ENCODE measurements around the gene SLC19A1.

SLC19A1 gene

GRCh38 chr21:45580181-45580575 is 37.9 kb upstream of the SLC19A1 start:
- DNase-seq (ENCODE audit: low spot score in 2 of 2) (no peak), ATAC-seq (no peak)
- no peak overlapping the region for H3K27ac Mint-ChIP-seq
- no peaks in the 10 kb centered on the region for H3K36me3 Mint-ChIP-seq
- H3K9me3 Mint-ChIP-seq = peaks cover 5% of the 10 kb centered on the region
- H3K4me3 Mint-ChIP-seq = no peak overlapping the region
- no peaks in the 10 kb centered on the region for H3K4me1 Mint-ChIP-seq

GRCh38 chr21:45579383-45580180 is 37.3 kb upstream of the SLC19A1 start:
- DNase-seq (ENCODE audit: low spot score in 2 of 2) (no peak), ATAC-seq (no peak)
- Mint-ChIP-seq H3K4me1 (no peaks in the 10 kb centered on the region), H3K4me3 (no peak overlapping the region), H3K27ac (no peak overlapping the region), H3K9me3 (peaks cover 5% of the 10 kb centered on the region), H3K36me3 (no peaks in the 10 kb centered on the region)

GRCh38 chr21:45578811-45579381 is 36.7 kb upstream of the SLC19A1 start:
- Mint-ChIP-seq H3K4me3 (no peak overlapping the region), H3K27ac (no peak overlapping the region), H3K36me3 (no peaks in the 10 kb centered on the region), H3K9me3 (peaks cover 5% of the 10 kb centered on the region), H3K4me1 (no peaks in the 10 kb centered on the region)
- ATAC-seq = no peak
- DNase-seq (ENCODE audit: low spot score in 2 of 2) = no peak

- Mint-ChIP-seq H3K4me1 (no peaks in the 10 kb centered on the region), H3K9me3 (peaks cover 5% of the 10 kb centered on the region), H3K4me3 (no peak overlapping the region), H3K36me3 (no peaks in the 10 kb centered on the region), H3K27ac (no peak overlapping the region)
- DNase-seq (ENCODE audit: low spot score in 2 of 2) = no peak
- ATAC-seq = no peak
These were observed 36.0 kb upstream of the SLC19A1 start for GRCh38 chr21:45578176-45578801.

- DNase-seq (ENCODE audit: low spot score in 2 of 2) = no peak
- H3K36me3 Mint-ChIP-seq = no peaks in the 10 kb centered on the region
- H3K4me3 Mint-ChIP-seq = no peak overlapping the region
- no peak overlapping the region for H3K27ac Mint-ChIP-seq
- no peaks in the 10 kb centered on the region for H3K4me1 Mint-ChIP-seq
- peaks cover under 1% of the 10 kb centered on the region for H3K9me3 Mint-ChIP-seq
- ATAC-seq = no peak
These were observed 35.5 kb upstream of the SLC19A1 start for GRCh38 chr21:45577801-45578175.

GRCh38 chr21:45576838-45577737 is 34.8 kb upstream of the SLC19A1 start:
- Mint-ChIP-seq H3K27ac (no peak overlapping the region), H3K4me3 (no peak overlapping the region), H3K9me3 (no peaks in the 10 kb centered on the region), H3K36me3 (no peaks in the 10 kb centered on the region), H3K4me1 (no peaks in the 10 kb centered on the region)
- no peak for ATAC-seq
- DNase-seq (ENCODE audit: low spot score in 2 of 2) = no peak

- no peak overlapping the region for H3K4me3 Mint-ChIP-seq
- no peaks in the 10 kb centered on the region for H3K36me3 Mint-ChIP-seq
- no peak overlapping the region for H3K27ac Mint-ChIP-seq
- ATAC-seq (no peak), DNase-seq (ENCODE audit: low spot score in 2 of 2) (no peak)
- H3K4me1 Mint-ChIP-seq = no peaks in the 10 kb centered on the region
- H3K9me3 Mint-ChIP-seq = no peaks in the 10 kb centered on the region
These were observed 34.0 kb upstream of the SLC19A1 start for GRCh38 chr21:45575993-45576837.

GRCh38 chr21:45575304-45575992 is 33.2 kb upstream of the SLC19A1 start:
- Mint-ChIP-seq H3K9me3 (no peaks in the 10 kb centered on the region), H3K36me3 (no peaks in the 10 kb centered on the region), H3K4me3 (no peak overlapping the region), H3K27ac (no peak overlapping the region), H3K4me1 (no peaks in the 10 kb centered on the region)
- DNase-seq (ENCODE audit: low spot score in 2 of 2) (no peak), ATAC-seq (no peak)

- DNase-seq (ENCODE audit: low spot score in 2 of 2) (no peak), ATAC-seq (no peak)
- Mint-ChIP-seq H3K4me3 (no peak overlapping the region), H3K4me1 (no peaks in the 10 kb centered on the region), H3K27ac (no peak overlapping the region), H3K36me3 (no peaks in the 10 kb centered on the region), H3K9me3 (no peaks in the 10 kb centered on the region)
These were observed 32.5 kb upstream of the SLC19A1 start for GRCh38 chr21:45574691-45575090.

- H3K9me3 Mint-ChIP-seq = no peaks in the 10 kb centered on the region
- no peak overlapping the region for H3K4me3 Mint-ChIP-seq
- no peak overlapping the region for H3K27ac Mint-ChIP-seq
- DNase-seq (ENCODE audit: low spot score in 2 of 2) (no peak), ATAC-seq (no peak)
- no peaks in the 10 kb centered on the region for H3K4me1 Mint-ChIP-seq
- no peaks in the 10 kb centered on the region for H3K36me3 Mint-ChIP-seq
These were observed 31.9 kb upstream of the SLC19A1 start for GRCh38 chr21:45574081-45574501.

- H3K4me3 Mint-ChIP-seq = no peak overlapping the region
- no peak for ATAC-seq
These were observed 31.3 kb upstream of the SLC19A1 start for GRCh38 chr21:45573452-45574035.

GRCh38 chr21:45572783-45573451 is 30.7 kb upstream of the SLC19A1 start:
- no peaks in the 10 kb centered on the region for H3K36me3 Mint-ChIP-seq
- no peak overlapping the region for H3K27ac Mint-ChIP-seq
- DNase-seq (ENCODE audit: low spot score in 2 of 2) (no peak), ATAC-seq (no peak)
- H3K4me1 Mint-ChIP-seq = no peaks in the 10 kb centered on the region
- no peaks in the 10 kb centered on the region for H3K9me3 Mint-ChIP-seq
- no peak overlapping the region for H3K4me3 Mint-ChIP-seq

More at GRCh38 chr21:45573452-45574035, 31.3 kb upstream of the SLC19A1 start:
- H3K4me1 Mint-ChIP-seq = no peaks in the 10 kb centered on the region
- DNase-seq (ENCODE audit: low spot score in 2 of 2) = no peak
- no peak overlapping the region for H3K27ac Mint-ChIP-seq
- H3K9me3 Mint-ChIP-seq = no peaks in the 10 kb centered on the region
- H3K36me3 Mint-ChIP-seq = no peaks in the 10 kb centered on the region

GRCh38 chr21:45572231-45572630 is 30.0 kb upstream of the SLC19A1 start:
- H3K36me3 Mint-ChIP-seq = no peaks in the 10 kb centered on the region
- H3K4me3 Mint-ChIP-seq = no peak overlapping the region
- DNase-seq (ENCODE audit: low spot score in 2 of 2) = no peak
- H3K27ac Mint-ChIP-seq = no peak overlapping the region
- H3K9me3 Mint-ChIP-seq = no peaks in the 10 kb centered on the region
- H3K4me1 Mint-ChIP-seq = no peaks in the 10 kb centered on the region
- ATAC-seq = no peak
